ENCODE measurements around the gene SMIM23.
"Not testable (repeated sequence)": the region's sequence is repeated elsewhere in the genome, so short reads cannot be mapped to it uniquely, and the experiment has no call there.

The SMIM23 gene

DNA sequence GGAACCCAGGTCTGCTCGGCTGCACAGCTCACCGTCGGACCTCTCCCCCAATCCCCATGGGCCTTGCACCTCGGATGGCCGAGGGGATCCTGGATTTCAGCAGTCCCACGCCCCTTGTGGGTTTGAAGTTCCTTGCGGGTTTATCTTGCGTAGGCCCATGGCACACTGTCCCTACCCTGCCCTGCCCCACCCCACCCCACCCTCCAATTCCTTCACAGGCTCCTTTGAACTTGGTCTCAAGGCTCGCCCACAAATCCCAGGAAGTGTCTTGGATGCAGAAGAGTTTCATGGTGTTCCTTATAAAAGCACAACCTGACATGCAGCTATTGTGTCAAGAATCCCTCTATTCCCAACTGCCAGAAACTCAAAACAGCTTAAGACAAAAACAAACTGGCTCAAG lies 11.2 kb upstream of the SMIM23 start:
- no peak for DNase-seq

DNA sequence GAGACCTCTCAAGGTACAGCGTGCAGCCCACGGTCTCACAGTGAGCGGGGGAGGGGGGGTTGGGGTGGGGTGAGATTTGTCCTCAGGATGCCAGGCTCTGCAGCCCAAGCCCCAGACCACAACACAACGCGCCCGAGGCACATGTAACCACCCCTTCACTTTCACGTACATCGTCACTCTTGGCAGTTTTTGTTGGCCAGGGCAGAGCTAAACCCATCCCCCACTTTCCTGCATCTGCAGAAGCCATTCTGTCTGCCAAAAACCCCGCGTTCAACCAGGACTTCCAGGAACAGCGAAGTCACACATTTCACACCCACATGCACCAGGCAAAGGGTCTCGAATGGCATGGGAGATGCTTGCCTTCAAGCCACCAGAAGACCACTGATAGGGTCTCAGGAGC lies 9.4 kb upstream of the SMIM23 start:
- peak; percentile 32 for DNase-seq

DNA sequence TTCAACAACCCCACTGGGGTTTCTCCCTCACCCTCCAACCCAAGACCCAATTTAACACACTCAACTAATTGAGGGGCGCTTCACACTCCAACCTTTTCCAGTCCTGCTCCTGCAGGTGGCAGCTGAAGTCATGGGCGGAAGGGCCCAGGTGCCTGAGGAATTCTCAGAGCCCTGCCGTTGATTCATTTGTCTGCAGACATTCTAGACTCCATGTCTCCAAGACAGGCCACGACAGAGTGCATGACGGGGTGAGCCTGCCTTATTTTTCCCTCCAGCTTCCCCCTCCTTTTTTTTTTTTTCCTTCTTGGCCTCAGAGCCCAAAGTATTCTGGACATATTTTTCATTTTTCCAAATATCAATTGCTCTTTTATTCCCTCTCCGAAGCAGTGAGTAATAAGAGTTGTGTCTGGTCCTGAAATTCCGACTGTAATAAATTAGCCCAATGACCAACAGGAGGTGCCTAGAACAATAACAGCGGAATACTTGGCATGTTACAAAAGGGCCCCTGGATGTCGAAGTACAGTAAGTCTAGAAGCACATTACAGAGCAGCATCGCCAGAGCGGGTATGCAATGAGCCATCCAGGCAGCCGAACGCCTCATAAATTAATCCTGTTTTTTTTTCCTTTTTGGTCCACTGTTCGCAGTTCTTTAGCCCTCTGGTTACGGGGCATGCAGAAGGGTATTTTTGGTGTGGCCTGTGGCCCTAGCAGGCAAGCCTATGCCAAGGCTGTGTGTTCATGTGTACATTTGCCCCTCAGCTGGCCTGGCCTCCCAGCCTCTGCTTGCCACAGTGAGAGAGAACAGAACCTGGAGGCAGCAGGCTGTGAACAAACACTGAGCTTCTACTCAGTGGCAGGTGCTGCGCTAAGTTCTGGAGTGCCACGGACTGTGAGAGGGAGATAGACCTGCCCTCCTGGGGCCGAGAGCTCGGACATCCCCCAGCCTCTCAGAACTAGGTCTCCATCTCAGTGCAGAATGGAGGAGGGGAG lies 8.6 kb upstream of the SMIM23 start:
- DNase-seq: no peak

DNA sequence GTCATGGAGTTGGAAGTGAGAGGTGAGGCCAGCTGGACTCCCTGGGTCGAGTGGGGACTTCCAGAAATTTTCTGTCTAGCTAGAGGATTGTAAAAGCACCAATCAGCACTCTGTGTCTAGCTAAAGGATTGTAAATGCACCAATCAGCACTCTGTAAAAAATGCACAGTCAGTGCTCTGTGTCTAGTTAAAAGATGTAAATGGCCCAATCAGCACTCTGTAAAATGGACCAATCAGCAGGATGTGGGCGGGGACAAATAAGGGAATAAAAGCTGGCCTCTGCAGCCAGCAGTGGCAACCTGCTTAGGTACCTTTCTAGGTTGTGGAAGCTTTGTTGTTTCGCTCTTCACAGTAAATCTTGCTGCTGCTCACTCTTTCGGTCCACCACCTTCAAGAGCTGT lies 3.9 kb upstream of the SMIM23 start:
- not testable (repeated sequence) for DNase-seq

DNA sequence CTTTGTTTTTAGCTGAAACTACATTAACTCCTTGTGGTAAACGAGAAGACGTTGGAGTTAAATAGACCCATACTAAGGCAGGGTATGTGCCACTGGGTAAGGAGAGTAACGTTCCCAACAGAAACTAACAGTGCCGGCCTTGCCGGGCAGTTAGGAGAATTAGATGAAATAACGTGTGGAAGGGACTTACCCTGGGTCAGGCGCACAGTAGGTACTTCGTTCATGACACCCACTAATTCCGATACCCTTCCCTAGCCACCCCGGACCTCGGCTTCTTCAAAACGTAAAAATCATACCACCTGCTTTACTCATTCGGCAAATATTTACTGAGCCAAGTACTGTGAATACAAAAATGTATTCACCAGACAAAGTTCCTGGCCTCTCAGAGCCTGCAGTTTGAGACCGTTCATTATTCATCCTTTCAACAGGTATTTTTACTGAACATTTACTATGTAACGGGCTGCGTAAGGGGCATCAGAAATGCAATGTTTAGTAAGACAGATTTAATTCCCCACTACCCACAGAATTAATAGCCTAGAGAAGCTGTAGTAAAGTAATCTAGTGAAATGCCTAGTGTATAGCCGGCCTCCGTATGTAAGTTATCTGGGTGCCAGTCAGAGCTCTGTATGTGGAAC lies 3.2 kb upstream of the SMIM23 start:
- DNase-seq: no peak

DNA sequence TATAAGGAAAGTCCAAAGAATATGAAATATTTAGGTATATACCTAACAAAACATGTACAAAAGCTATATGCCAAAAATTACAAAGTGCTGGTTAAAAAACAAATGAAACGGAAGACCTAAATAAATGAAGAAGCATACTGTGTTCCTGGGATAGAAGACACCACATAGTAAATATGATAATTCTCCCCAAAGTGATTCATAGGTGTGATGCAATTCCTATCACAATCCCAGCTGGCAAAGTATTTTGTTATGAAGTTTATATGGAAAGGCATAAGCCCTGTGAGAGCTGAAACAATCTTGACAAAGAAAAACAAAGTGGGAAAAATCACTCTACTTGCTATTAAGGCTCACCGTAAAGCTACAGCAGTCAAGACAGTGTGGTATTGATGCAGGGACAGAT lies 2.6 kb upstream of the SMIM23 start:
- no peak for DNase-seq

DNA sequence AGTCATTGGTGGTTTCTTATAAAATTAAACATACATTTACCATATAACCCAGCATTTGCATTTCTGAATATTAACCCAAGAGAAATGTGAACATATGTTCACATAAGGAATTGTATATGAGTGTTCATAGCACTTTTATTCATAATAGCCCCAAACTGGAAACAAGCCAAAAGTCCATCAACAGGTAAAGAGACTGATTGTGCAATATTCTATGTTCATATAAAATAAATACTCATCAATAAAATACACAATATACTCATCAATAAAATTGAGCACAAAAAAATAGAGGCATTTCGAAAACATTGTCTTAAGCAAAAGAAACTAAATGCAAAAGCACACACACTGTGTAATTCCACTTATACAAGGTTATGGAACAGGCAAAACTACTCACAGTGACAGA lies 3.7 kb downstream of the SMIM23 start:
- no peak for DNase-seq

DNA sequence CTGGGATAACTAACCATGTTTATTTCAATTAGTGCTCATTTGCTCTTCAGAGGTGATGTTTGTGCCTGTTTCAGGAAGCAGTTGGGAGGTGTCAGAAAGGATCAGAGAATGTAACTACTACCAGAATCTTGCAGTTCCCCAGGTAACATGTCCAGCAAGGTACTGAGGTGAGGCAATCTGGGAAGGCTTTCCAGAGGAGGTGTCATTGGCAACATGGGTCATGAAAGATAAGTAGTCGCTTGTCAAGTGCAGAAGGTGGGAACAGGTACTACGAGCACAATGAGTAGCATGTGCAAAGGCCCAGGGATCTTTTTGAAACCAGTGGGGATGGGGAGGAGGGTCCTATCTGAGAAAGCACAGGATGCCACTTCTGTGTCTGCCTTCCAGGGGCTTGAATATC lies 4.8 kb downstream of the SMIM23 start:
- no peak for DNase-seq

DNA sequence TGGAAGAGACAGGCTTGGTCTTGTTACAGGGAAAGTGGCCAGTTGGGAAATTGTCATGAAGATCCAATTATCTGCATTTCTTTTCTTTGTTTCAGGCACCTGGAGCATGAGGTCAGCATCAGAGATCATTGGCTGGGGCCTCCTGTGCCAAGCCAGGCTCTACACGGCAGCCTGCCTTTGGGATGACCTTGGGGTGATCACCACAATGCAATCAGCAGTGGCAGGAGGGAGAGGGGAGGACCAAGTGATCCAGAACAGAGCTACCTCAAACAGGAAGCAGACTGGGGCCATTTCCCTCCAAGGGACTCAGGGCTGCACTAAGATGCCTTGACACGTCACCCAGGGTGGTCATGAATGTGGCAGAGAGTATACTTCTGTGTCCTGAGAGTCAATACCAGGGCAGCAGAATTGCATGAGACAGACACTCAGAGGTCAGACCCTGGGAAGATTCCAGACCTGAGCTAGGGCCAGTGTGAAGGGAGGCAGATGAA lies 8.9 kb downstream of the SMIM23 start:
- no peak for DNase-seq

DNA sequence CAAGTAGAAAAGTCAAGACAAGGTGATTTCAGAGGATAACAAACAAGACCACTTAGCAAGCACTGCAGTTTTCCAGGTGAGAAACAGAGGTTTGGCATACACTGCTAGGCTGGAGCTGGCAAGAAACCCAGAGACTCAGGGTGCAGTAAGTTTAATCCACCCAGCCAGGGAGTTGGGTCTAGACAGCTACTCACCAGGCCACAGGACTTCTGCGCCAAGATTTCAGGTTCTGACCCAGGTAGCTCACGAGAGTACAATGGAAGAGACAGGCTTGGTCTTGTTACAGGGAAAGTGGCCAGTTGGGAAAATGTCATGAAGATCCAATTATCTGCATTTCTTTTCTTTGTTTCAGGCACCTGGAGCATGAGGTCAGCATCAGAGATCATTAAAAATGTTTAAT lies 9.8 kb downstream of the SMIM23 start:
- no peak for DNase-seq

DNA sequence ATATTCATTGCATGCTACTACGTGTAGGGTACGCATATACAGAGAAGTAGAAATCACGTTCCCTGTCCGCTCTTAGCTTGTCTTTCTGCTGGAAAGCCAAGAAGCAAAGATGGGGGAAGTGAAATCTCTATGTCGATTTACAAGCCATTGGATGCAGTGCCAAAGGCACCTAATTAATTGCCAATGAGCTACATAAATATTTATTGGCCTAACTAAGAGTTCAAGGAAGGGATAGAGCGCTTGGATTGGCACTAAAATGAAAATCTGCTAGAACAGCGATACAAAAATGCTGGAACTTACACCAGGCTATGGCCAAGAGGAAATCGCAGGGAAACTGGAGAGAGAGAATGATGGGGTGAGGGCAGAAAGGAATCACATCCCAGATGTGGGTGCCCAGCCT lies 10.8 kb downstream of the SMIM23 start:
- DNase-seq: no peak

DNA sequence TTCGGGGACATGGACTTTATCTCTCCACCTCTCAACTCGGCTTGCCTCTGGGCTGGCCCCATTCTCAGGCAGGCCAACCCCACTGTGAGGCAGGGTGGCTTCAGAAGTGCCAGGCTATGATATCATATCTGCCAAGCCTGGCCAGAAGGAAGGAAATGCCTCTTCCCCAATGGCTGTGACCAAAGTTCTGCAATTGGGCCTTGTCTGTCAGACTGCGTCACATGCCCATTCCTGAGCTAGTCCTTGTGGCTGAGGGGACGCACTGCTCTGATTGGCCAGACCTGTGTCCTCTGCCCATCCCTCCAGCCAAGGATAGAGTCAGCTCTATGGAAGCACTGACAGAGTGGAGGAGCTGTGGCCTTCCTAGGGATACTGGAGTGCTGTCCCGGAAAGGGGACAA lies 11.9 kb downstream of the SMIM23 start:
- no peak for DNase-seq

DNA sequence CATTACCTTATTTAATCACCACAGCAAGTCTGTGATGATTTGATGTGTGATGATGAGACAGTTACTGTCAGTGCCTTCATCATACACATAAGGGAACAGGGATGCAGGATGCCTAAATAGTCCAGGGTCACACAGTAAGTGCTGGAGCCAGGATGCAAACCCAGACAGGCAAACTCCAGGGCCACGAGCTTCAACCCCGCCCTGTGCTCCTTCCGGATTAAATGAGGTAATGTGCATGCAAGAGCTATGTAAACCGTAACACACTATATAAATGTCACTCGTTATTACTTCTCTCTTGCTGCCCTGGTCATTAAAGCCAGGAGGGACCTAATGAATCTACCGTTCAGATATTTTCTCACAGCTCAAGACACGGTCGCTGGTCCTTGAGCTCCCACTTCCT lies 12.8 kb downstream of the SMIM23 start:
- DNase-seq: no peak

DNA sequence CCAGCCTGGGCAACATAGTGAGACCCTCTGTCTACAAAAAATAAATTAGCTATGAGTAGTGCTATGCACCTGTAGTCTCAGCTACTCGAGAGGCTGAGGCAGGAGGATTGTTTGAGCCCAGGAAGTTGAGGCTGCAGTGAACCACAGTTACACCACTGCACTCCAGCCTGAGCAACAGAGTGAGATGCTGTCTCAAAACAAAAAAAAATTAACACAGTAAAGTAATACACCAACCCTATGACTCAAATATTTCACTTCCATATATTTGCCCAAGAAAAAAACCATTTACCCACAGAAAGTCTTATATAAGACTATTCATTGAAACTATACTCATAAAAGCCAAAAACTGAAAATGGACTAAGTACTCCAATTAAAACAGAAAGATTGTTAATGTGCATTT lies 16.2 kb downstream of the SMIM23 start:
- DNase-seq: no peak

DNA sequence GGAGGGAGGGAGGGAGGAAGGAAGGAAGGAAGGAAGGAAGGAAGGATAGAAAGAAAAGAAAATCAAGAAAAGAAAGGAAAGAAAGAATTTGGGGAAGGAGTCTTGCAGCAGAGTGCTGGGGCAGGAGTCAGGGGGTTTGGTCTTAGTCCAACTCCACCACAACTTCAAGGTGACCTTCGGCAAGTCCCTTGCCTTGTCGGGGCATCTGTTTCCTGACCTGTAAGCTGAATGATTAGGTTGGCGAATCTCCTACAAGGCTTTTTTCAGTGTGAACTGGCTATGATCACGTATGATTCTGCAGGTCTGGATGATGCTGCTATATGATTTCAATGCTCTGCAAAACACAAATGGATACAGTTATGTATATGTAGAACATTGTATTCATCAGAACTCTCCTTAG lies 20.1 kb downstream of the SMIM23 start:
- no peak for DNase-seq

DNA sequence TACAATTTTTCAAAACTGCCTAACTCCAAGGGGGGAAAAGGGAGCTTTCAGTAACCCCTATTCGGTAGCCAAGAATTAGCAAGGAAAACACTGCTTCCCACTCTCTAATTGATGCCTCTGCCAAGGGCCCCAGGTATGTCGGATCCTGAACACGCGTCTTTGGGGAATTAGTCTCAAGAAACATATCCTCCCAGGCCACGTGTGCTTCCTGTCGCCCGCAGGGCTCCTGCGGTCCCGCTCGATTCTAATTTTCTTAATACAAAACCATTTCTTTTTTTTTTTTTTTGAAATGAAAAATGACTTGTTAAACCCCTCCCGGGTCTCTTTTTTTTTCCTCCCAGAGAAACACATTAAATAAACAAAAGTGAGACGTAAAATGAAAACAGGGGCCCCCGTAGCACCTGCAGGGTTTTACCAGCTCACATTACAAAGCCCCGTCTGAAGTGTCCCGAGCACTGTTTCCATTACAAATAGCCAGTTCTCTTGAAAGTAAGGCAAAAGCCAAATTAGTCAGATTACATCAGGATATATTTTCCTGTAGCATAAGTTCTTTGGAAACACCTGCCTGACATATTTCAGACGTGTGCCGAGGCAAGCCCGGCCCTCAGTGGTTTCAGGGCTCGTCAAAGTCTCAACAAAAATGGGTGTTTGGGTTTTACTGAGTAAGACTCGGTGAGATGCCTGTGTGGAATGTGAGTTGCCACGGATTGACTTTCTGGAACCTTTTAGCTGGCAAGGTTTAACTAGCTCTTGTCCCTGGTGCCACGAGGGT lies 21.5 kb downstream of the SMIM23 start:
- DNase-seq: no peak

DNA sequence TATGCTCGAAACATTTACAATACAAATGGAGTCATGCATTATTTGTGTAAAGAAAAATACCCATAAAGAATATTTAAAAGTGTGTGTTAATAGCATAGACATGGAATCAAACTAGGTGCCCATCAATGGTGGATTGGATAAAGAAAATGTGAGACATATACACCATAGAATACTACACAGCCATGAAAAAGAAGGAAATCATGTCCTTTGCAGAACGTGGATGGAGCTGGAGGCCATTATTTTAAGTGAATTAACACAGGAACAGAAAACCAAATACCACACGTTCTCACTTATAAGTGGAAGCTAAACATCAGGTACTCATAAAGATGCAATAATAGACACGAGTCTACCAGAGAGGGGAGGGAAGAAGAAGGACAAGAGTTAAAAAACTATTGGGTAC lies 22.8 kb downstream of the SMIM23 start:
- DNase-seq: no peak

DNA sequence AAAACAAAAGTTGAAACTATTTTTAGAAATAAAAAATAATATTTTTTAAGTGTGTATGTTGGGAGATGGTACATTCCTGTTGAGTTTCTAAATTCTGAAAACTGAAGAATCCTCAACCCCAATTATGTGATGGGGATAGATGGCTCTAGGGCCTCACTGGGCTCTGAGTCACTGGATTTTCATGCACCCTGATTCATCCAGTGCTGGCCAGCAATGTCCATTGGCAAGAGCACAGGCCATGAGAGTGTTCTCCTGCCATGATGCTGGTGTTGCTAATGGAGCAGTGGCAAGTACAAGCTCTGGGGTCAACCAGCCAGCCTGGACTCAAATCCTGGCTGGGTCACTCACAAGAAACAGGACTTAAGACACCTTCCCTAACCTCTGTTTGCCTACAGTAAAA lies 23.3 kb downstream of the SMIM23 start:
- DNase-seq: no peak

DNA sequence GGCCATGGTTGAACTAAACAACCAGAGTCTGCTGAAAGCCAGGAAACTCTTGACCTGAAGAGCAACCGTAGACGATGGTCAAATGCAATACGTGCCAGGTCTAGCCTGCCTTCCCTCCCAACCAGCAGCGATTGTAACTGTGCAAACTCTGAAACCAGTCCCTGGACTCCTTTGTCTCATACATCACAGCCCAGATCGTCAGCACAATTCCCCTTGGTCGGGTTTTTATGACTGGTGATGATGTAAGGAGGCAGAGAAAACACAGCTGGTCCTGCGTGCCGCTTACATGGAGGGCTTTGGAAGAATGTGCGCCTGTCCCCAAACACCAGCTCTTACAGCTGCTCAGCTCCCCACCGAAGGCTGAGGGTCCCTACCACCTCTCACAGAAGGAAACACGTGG lies 24.6 kb downstream of the SMIM23 start:
- DNase-seq: no peak

DNA sequence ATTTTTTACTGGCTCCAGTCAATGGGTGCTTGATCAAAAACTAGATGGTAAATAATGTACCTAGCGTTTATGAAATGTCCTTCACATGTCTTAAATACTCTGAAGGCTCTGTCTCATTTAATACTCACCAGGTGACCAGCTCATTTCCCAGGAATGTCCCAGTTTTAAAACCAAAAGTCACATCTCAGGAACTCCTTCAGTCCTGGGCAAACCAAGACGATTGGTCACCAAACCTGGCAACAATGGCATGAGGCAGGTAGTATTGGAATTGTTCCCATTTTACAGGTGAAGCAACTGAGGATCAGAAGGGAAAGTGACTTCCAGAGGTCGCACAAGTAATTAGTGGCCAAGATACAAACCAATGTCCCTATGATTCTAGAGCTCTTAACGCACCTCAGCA lies 27.7 kb downstream of the SMIM23 start:
- no peak for DNase-seq

DNA sequence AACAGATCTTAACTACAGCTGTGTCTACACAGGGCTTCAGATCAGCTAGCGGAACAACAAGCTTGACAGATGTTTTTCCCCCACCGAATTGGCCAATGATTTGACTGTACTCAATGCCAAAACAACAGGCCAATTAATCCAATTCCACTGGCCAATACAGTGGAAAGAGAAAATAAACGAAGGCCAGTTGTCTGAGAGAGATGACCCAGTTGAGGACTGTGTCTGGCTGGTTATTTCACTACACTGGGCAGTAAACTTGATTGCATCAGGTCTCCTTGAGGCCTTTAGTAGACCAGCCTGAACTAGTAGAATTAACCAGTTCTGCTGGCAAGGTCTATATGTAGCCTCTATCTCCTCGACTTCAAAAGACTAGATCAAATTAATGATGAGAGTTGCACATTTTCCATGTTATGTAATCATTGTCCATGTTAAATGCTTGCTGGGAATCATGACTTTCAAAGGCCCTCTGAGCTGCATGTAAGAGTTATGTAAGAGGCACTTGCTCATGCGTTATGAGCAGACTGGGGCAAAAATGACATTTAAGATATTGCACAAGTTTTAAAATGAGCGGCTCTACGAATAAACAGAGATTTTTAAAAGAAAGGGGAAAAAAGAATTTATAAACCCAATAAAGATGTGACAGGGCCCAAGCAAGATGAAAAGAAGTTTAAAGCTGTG lies 28.3 kb downstream of the SMIM23 start:
- DNase-seq: no peak

DNA sequence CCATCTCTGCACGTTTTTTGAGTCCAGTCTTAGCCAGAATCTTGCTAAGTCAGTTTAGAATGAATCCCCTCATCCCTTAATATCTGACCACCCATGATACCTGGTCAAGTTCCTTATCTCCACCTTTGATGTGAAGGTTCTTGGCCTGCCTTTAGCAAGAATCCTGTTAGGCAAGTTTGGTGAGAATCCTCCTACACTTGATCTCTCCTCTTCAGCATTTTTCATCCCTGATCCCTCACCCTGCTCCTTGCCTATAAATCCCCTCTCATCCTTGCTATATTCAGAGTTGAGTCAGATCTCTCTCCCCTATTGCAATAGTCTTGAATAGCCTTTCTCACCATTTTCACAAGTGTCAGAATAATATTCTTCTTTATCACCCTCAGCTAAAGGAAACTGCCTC lies 31.0 kb downstream of the SMIM23 start:
- DNase-seq: no peak

DNA sequence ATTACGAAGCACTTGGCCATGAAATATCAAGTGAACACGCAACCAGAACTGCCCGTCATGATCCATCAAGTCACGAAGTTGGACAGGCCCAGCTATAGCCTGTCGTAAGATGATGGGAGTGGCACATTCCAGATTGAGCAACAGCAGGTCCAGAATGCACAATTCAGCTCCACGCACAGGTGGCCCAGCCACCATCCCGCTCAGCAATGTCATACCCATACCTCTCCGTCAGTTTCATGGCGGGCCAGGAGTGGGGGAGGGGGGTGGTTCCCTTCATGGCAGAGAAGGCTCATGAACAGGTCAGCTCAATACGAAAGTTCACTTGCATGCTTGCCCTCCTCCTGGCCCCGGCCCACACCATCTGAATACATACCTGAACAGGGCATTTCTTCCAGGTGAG lies 34.9 kb downstream of the SMIM23 start:
- no peak for DNase-seq

Measured in RPMI8226 (cell line).